Embryonic facial prominence (tissue), 1 donor: ENCODE results near the gene PRUNE2.

ENCODE experiments used
- DNase-seq: peaks from one replicate; pipeline ENCODE4 v3.0.0-alpha.2; 2016; ENCODE audit errors: extremely low spot score

Gene PRUNE2

DNA sequence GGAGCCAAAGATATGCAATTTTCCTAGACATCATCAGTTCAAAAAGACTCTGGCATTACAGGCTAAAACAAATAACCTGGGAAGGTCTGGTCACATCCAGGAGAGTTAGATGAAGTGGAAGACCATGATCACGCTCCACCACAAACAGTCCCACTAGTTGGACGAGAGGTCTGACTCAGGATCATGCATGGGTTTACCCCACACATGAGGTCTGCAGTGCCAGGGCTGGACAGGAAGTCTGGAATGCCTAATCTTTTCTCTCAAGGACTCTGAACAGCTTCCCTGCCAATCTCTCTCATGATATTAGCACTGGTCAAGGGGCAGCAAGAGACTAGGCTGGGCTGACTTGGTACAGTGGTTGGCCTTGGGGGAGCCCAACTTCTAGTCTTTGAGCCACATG is 7.1 kb downstream of the PRUNE2 start:
- no peak for DNase-seq

DNA sequence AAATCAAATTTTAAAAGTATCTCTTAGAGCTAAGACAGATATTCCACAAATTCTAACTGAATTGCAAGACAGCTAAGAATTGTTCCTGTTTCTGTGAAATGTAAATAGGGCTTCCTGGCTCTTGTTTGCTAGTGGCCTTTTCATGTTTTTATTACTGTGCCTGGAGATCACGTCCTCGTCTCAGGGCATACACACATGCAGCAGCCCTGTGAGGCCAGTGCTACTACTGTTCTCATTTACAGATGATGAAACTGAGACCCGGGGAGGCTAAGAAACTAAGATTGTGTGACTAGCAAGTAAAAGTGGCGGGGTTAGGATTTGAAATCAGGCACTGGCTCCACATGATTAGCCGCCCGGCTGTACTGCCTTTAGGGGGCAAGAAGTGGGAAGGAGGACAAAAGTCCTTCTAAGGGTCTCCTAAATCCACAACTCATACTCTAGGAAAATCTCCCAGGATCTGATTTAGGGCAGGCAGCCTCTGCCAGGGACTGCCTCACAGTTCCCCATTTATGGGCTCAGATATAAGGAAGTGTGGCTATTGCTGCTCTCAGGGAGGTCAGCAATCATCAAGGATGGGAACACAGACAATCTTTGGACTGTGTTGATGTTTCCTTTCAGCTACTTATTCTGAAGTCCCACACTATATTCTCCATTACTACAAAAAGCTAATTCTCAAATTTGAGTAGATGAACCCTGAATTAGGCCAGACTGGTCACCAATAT is 7.9 kb downstream of the PRUNE2 start:
- no peak for DNase-seq

- no peak for DNase-seq
Measured at GRCh38 chr9:76896035-76896434, 9.9 kb downstream of the PRUNE2 start.

DNA sequence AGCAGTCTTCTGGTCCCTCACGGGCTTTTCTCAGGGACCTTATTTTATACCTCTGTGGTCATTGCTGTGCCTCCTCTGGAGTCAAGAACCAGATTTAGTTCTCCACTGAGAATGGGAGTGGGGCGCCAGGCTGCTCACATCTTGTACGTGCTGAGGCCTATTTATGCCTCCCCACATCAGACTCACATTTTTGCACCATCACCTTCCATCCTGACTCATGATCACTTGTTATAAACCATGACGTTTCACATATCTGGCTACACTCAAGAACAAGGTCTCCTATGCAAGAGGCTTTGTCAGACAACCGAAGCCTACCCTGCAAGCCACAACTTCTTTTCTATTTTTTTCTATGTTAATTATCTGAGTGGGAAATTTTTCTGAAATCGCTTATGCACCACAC is 10.7 kb downstream of the PRUNE2 start:
- no peak for DNase-seq

- DNase-seq, result no peak
Measured at GRCh38 chr9:76894198-76894597, 11.7 kb downstream of the PRUNE2 start.

DNA sequence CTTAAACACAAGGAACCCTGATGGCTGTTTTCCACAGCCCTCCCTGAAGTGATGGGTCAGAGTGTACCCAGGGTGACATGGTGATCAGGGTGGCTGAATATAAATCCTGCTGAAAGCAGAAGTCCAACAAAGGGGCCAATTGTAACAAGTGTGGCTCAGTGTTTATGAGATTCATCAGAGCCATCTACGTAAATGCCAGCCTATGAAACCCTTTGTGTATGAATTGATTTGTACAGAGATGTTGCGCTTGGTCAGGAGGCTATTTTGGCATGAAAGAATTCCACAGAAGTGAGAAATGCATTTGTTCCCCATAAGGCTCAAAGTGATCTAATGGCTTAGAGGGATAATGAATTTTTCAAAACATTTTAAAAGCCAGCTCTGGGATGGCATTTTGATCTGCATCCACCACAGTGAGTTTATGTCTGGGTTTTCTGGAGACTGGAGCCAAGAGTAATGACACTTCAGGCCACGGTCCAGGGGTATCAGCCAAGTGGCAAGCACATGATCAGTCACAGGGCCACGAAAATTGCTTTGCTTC is 12.4 kb downstream of the PRUNE2 start:
- DNase-seq, result no peak

DNA sequence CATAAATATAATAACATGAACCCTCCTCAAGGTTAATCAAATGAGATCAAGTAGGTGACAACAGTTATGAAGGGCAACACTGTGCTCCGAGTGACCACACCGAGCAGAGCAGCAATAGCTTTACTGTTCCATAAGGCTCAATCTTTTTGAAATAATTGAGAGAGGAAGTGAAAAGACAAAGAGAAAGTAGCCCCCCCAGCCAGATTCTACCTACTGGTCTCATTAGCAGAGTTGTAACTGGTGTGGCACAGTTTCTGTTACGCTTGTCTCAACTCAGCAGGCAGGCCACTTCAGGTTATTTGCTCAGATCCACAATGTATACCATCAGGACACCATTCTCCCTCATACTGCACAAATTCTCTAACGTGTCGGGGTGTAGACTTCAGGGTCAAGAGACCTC is 14.0 kb downstream of the PRUNE2 start:
- no peak for DNase-seq

GRCh38 chr9:76891279-76891678 is 14.6 kb downstream of the PRUNE2 start:
- DNase-seq, result no peak

- no peak for DNase-seq
Measured at GRCh38 chr9:76887951-76888350, 18.0 kb downstream of the PRUNE2 start.

DNA sequence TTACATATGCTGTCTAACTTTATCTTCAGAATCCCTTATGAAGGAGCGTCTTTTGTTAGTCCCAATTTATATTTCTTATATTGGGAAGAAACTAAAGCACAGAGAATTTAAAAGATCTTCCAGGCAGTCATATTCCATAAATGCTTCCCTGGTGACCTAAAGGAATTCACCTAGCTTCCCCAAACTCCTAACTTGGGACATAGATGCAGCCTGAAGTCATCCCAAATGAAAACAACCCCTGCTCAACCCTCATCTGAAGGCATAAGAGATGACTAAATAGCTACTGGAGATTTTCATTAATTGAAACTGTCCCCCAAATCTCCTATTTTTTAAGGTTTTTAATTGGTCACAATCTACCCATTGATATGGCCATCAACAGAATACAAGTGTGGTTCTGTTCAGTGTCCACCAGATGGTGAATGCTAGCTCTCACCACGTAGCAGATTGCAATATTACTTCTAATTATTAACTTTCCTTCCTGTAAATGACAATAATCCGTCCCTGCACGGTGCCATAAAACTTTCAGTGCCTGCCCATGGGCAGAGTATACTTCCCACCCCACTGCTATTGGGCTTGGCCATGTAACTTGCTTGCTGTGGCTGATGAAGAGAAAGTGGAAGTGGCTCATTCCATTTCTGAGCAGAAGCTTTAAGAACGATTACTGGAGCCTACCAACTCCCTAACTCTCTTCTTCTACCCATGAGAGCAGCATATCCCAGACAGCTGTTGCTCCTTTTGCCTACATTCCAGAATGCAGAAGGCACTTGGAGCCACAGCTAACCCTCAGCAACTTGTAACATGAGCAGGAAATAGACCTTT is 18.7 kb downstream of the PRUNE2 start:
- no peak for DNase-seq

GRCh38 chr9:76886318-76886717 is 19.6 kb downstream of the PRUNE2 start:
- DNase-seq, result no peak

GRCh38 chr9:76884823-76885222 is 21.1 kb downstream of the PRUNE2 start:
- no peak for DNase-seq

- no peak for DNase-seq
Measured at GRCh38 chr9:76883341-76883855, 22.5 kb downstream of the PRUNE2 start.

DNA sequence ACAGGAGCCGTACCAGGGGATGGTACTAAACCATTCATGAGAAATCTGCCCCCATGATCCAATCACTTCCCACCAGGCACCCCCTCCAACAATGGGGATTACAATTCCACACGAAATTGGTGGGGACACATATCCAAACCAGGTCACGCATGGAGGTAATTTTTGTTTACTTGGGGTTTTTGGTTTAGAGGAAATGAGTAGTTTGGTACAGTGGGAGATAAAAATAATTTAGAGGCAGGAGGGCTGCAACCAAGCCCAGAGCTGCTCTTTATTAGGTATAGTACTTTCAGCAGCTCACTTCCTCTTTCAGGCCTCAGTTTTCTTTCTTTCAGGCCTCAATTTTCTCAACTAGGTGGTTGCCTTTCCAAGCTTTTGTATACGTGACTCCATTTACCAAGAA is 23.2 kb downstream of the PRUNE2 start:
- DNase-seq, result no peak

- DNase-seq, result no peak
Measured at GRCh38 chr9:76880210-76880609, 25.7 kb downstream of the PRUNE2 start.

DNA sequence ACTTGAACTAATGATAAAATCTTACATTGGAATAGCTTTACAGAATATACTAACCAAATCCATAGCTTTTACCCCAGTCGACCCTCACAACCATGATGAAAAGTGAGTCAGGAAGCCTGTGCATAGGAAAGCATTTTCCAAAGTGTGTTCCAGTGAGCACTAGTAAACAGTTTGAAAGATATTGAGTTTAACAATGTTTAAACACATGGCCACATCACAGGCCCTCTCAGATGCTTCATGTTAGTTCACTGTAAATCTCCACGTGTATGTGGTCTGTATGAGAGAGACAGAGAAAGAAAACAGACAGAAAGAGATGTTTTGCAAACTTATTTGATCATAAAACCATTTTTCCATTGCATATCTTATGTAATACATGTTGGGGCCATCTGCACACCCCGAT is 27.0 kb downstream of the PRUNE2 start:
- no peak for DNase-seq

DNA sequence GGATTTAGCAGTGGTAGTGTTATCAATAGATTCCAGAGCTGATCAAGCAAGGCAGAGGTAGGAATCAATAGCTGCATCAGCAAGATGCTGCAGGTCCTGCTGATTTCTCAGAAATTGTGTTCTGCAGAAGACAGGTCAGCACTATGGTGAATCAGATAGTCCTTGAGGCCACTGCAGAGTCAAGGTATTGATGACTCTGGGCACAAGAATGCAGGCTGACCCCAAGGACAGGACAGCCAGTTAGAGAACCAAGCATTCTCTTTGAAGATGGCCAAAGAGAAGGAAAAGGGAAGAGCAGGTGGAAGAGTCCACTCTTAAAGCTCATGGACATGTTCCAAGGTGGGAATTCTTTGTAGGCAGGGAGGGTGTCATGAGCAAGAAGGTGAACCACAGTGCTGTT is 28.0 kb downstream of the PRUNE2 start:
- no peak for DNase-seq

DNA sequence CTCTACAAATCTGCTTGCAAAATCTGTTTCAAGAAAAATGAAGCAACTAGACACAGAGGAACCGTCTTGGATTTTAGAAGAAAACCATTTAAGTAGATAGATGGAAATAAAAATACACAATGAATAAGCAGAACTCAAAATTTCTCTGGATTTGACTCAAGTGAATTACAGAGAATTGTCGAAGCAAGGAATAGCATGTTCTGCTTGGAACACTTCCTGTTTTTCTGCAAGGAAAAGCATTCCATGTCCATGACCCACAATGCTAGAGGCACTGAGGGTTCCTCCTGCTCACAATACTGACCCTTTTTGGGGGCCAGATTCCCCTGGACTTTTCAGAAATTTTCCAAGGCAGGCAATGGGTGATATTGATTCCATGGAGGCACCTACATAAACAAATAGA is 29.8 kb downstream of the PRUNE2 start:
- DNase-seq, result no peak

DNA sequence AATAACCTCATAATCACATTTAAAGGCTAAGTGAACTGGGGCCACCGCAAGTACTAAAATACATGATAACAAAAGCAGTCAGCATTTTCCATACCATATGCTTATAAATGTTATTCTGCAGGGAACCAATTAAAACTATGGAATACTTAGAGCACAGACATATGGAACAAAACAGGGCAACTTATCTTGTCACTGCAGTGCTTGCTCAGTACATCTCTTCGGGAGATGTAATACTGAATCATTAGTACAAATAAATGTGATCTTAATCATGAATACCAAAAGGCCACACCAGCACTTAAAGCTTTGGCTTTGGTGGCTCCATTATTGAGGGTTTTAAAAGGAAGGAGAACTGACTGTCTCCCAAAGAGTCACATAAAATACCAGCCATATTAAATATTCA is 32.1 kb downstream of the PRUNE2 start:
- DNase-seq, result no peak

DNA sequence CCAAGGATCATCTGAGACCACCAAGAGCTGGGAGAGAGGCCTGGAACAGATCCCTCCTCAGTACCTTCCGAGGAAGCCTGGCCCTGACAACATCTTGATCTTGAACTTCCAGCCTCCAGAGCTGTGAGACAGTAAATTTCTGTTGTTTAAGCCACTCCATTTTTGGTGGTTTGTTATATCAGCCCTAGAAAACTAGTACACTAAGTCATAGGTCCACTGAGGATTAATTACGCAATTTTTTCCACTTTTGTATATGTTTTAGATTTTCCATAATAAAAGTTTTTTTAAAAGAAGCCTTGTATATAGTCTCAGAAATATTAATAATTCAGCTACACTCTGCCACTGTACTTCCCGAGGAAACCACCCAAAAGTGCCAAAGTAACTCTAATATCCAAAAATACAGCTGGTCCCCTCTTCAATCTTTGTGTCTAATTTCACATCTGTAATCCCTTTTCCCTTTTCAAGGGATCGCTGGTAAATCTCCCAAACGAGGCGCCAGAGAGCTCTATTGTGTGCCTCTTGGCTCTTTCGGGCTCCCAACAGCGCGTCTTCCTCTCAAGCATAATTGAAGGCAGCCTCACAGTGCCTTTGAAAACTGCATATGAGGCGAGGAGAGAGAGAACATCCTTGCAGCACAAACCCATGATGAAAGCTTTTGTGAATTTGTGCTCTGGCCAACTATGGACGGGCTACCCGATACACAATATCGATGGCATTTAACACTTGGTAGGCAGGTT is 32.7 kb downstream of the PRUNE2 start:
- DNase-seq, result no peak

- no peak for DNase-seq
Measured at GRCh38 chr9:76868897-76869296, 37.0 kb downstream of the PRUNE2 start.

- DNase-seq, result no peak
Measured at GRCh38 chr9:76866689-76867088, 39.2 kb downstream of the PRUNE2 start.
